OCI-LY7 (cell line): ENCODE measurements around the gene NCAPD2. TPM values are rescaled to one million over a fixed set of nuclear protein-coding genes. Genes with fewer than 3 reads are reported as not detected.
"Not testable (repeated sequence)": the region's sequence is repeated elsewhere in the genome, so short reads cannot be mapped to it uniquely, and the experiment has no call there.

Experiments used
- BruUV-seq: library from RNA; stranded (reverse); fragments of 400-500 nt; replicated peaks from 2 replicates; lab custom pipeline; 2021; lab: Mats Ljungman, UMichigan
- CTCF ChIA-PET: fragments of 300-600 bp; sonication (Branson Sonifier 250); formaldehyde crosslinking; loops from one replicate; lab custom pipeline; 2022; ENCODE audit warnings: antibody characterized with exemption; ENCODE audit not compliant: unreplicated experiment; lab: Charles Lee
- POLR2A ChIA-PET: fragments of 300-600 bp; sonication (Branson Sonifier 250); formaldehyde crosslinking; loops from one replicate; lab custom pipeline; 2022; ENCODE audit warnings: antibody characterized with exemption; lab: Charles Lee
- DNase-seq: peaks from one replicate; pipeline ENCODE4 v3.0.0-alpha.2; 2015; ENCODE audit warnings: low spot score
- H2AFZ ChIP-seq: fragments of 200-600 bp; sonication (generic), shearing (Covaris generic); 2 replicates; pipeline ENCODE4 v1.6.1; 2014; ENCODE audit warnings: mild to moderate bottlenecking, antibody characterized with exemption, low read length, moderate library complexity
- H3K27ac ChIP-seq: fragments of 200-600 bp; sonication (generic); 2 replicates; pipeline ENCODE4 v1.5.1; 2014; ENCODE audit warnings: mixed run types, low read depth, mild to moderate bottlenecking, moderate library complexity, low read length, inconsistent platforms; ENCODE audit not compliant: poor library complexity, severe bottlenecking
- H3K36me3 ChIP-seq: fragments of 200-600 bp; sonication (generic); 2 replicates; pipeline ENCODE4 v1.6.1; 2014; ENCODE audit warnings: mild to moderate bottlenecking, antibody characterized with exemption, low read length, moderate library complexity, mixed read lengths; ENCODE audit not compliant: insufficient read depth
- H3K4me1 ChIP-seq: fragments of 200-600 bp; sonication (generic); 2 replicates; pipeline ENCODE4 v1.5.1; 2014; ENCODE audit warnings: mild to moderate bottlenecking, low read length; ENCODE audit not compliant: insufficient read depth, poor library complexity, severe bottlenecking
- H3K4me2 ChIP-seq: fragments of 200-600 bp; sonication (generic); 2 replicates; pipeline ENCODE4 v1.6.1; 2014; ENCODE audit warnings: mild to moderate bottlenecking, low read length
- H3K4me3 ChIP-seq: fragments of 200-600 bp; sonication (generic); 2 replicates; pipeline ENCODE4 v1.5.1; 2014; ENCODE audit warnings: mild to moderate bottlenecking, low read depth, low read length; ENCODE audit not compliant: poor library complexity, severe bottlenecking
- H3K79me2 ChIP-seq: fragments of 200-600 bp; sonication (generic); 2 replicates; pipeline ENCODE4 v1.6.1; 2016; ENCODE audit warnings: low read depth, mild to moderate bottlenecking, low read length, moderate library complexity, mixed read lengths; ENCODE audit not compliant: insufficient read depth
- H3K9me2 ChIP-seq: fragments of 200-600 bp; sonication (generic); 2 replicates; pipeline ENCODE4 v1.6.1; 2016; ENCODE audit warnings: mild to moderate bottlenecking, low read length, mixed read lengths; ENCODE audit not compliant: insufficient read depth
- H3K9me3 ChIP-seq: fragments of 200-600 bp; sonication (generic); 2 replicates; pipeline ENCODE4 v1.6.1; 2014; ENCODE audit warnings: mild to moderate bottlenecking, mixed run types, low read length, mixed read lengths
- H4K20me1 ChIP-seq: fragments of 200-600 bp; sonication (generic); 2 replicates; pipeline ENCODE4 v1.6.1; 2014; ENCODE audit warnings: mild to moderate bottlenecking, antibody characterized with exemption, low read length, moderate library complexity, mixed read lengths; ENCODE audit not compliant: insufficient read depth
- CTCF ChIP-seq: fragments of 200-600 bp; sonication (generic); conservative IDR thresholded peaks from 2 replicates; pipeline ENCODE4 v1.5.1; 2014; ENCODE audit warnings: mild to moderate bottlenecking, antibody characterized with exemption, low read length, moderate library complexity, mixed read lengths
- EZH2phosphoT487 ChIP-seq: fragments of 200-600 bp; sonication (generic); IDR thresholded peaks from 2 replicates; pipeline ENCODE4 v1.6.1; 2018; ENCODE audit warnings: low read depth, borderline replicate concordance, mild to moderate bottlenecking, mixed run types, antibody characterized with exemption, low read length, moderate library complexity, mixed read lengths
- intact Hi-C: fragments of 100-400 bp; cut with micrococcal nuclease; formaldehyde crosslinking; loops from one replicate; pipeline ENCODE4 v1.10.0; 2022; ENCODE audit not compliant: unreplicated experiment
- total RNA-seq, 2 experiments: library from RNA; depleted of rRNA in 1 of 2; stranded (reverse); fragments of >200 nt in 1 of 2; shearing (Covaris generic) in 1 of 2; gene quantifications; 2 replicates each; pipeline ENCODE4 v1.2.3, GENCODE V29; 2014 to 2022

NCAPD2 gene
- total RNA-seq, 2 experiments from 2014 or later, result 157 to 225 TPM

GRCh38 chr12:6558014-6558760 is 64.3 kb downstream of the NCAPD2 start:
- POLR2A ChIA-PET, result interaction anchor here (0.7 to 1.9 kb wide), 3 partner anchors 9 to 293 kb away, joined by 3 to 6 read pairs (median 4); partner anchors contain the start of genes GAPDH and USP5
- peaks cover 11% of the 10 kb centered on the region for H4K20me1 ChIP-seq
- H3K9me2 ChIP-seq, H3K4me3 ChIP-seq, BruUV-seq, H3K4me2 ChIP-seq, H2AFZ ChIP-seq, H3K9me3 ChIP-seq: not testable (repeated sequence)
- peak; percentile 71 for TF ChIP-seq CTCF
- intact Hi-C loops, result loop anchor here (5.0 kb wide), 1 partner anchor 269 kb away; the partner anchor contains the start of gene P3H3
- H3K4me1 ChIP-seq, result peaks cover 39% of the 10 kb centered on the region
- peak overlapping the region; percentile 29 for H3K27ac ChIP-seq
- peaks cover 31% of the 10 kb centered on the region for H3K79me2 ChIP-seq
- CTCF ChIA-PET, result interaction anchor here (1.0 to 1.3 kb wide), 2 partner anchors 13 to 19 kb away, joined by 3 read pairs; no protein-coding TSS in a partner anchor
- peaks cover 71% of the 10 kb centered on the region for H3K36me3 ChIP-seq
- peak; percentile 83 for DNase-seq

- Histone ChIP-seq H3K79me2 (peaks cover 22% of the 10 kb centered on the region), H3K9me3 (no peaks in the 10 kb centered on the region), H3K4me2 (no peak overlapping the region), H4K20me1 (peaks cover 12% of the 10 kb centered on the region), H3K4me3 (no peak overlapping the region), H3K27ac (no peak overlapping the region), H2AFZ (no peak overlapping the region), H3K4me1 (peaks cover 28% of the 10 kb centered on the region), H3K9me2 (no peaks in the 10 kb centered on the region), H3K36me3 (peaks cover 79% of the 10 kb centered on the region)
- no peak for TF ChIP-seq EZH2phosphoT487
- no peak for TF ChIP-seq CTCF
- no TSS peak for BruUV-seq
- no peak for DNase-seq
- ChIA-PET POLR2A (interaction anchor here (1.0 kb wide), 1 partner anchor 25 kb away, joined by 3 read pairs; the partner anchor contains the start of gene GAPDH), CTCF (no interaction called here)
- intact Hi-C loops, result loop anchor here (5.0 kb wide), 1 partner anchor 268 kb away; the partner anchor contains the start of gene P3H3
Measured at GRCh38 chr12:6559500-6559899, 65.6 kb downstream of the NCAPD2 start.
